ENCODE data around the gene GSC2. TPM values are rescaled to one million over a fixed set of nuclear protein-coding genes. Genes with fewer than 3 reads are reported as not detected.

The GSC2 gene
- total RNA-seq, 1 experiment from 2014 or later, result not detected

DNA sequence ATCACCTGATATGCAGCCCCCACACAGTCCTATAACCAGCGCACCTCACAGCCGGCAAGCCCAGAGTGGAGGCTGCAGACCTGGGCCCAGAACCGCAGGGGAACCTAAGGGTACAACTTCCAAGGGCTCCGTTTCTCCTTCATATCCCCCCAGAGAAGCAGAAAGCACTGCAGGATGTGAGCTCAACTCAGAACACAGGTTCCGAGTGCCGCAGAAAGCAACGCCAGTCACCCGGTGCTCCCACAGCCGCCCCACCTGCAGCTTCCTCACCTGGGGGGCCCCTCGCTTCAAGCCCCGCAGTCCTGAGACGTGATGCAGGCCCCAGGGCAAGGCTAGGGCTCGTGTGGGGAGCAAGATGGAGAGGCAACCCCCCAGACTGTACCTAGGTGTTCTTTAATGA lies 16.5 kb downstream of the GSC2 start:
- no peak for DNase-seq (ENCODE audit: low read depth)

DNA sequence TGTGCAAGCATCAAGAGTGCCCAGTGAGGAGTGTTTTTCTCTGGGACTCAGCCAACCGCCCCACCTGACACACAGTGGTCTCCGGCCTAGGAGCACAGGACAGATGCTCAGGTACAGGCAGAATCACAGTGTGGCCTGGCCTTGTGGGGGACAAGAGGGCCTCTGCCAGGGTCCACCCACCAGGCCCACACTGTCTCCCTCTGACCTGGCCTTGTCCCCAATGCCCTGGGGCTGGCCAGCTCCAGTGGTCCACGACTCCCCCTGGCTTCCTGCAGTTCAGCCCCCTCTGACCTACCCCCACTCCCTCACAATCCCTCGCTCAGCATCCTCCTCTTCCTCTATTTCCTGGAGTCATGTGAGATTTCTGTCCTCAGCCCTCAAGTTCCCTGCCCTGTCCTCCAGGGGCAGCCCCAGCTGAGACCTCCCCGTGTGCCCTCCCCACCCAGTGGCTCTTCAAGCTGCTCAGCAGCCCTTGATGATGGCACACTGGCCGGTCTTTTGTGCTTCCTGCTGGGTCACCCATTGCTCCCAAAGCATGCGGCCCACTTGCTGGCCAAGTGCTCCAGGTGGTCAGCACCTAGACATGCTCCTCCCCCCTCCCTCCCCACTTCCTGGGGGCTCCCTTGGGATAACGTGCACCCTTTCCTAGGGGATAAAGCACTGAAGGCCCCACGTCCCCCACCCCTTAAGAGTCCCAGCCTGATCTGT lies 17.2 kb downstream of the GSC2 start:
- DNase-seq (ENCODE audit: low read depth), result no peak

DNA sequence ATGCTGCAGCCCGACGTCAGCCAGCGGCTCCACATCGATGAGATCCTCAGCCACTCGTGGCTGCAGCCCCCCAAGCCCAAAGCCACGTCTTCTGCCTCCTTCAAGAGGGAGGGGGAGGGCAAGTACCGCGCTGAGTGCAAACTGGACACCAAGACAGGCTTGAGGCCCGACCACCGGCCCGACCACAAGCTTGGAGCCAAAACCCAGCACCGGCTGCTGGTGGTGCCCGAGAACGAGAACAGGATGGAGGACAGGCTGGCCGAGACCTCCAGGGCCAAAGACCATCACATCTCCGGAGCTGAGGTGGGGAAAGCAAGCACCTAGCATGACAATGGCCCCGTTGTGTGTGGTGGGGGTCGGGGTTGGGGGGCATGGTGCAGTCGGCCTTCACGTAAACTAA lies 17.9 kb downstream of the GSC2 start:
- no peak for DNase-seq (ENCODE audit: low read depth)

DNA sequence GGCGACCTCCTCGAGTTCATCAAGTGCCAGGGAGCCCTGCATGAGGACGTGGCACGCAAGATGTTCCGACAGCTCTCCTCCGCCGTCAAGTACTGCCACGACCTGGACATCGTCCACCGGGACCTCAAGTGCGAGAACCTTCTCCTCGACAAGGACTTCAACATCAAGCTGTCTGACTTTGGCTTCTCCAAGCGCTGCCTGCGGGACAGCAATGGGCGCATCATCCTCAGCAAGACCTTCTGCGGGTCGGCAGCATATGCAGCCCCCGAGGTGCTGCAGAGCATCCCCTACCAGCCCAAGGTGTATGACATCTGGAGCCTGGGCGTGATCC lies 18.4 kb downstream of the GSC2 start:
- no peak for DNase-seq (ENCODE audit: low read depth)

DNA sequence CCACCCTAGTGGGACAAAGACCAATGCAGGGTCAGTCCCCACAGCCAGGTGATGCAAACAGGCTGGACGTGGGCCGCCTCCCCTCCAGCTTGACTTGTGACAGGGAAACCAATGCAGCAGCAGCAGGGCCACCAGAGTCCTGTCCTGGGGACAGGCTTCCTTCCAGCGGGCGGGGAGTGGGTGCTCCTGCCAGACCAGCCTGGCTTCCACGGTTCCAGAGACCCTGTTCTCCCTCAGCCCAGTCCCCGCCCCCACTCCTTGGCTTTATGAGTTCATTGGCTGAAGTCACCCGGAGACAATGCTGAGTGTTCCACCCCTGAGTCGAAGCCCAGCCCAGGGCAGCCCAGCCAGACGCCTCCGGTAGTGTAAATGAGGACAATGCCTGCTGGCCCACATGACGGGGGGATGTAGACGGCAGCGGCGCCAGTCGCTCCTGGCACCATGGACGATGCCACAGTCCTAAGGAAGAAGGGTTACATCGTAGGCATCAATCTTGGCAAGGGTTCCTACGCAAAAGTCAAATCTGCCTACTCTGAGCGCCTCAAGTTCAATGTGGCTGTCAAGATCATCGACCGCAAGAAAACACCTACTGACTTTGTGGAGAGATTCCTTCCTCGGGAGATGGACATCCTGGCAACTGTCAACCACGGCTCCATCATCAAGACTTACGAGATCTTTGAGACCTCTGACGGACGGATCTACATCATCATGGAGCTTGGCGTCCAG lies 19.0 kb downstream of the GSC2 start, which contains the start of gene TSSK2:
TSSK2 (plus strand) TSS at position 350 of the 726 bp plus-strand sequence; CDS start at position 442, 92 bp downstream.
- no peak for DNase-seq (ENCODE audit: low read depth)

DNA sequence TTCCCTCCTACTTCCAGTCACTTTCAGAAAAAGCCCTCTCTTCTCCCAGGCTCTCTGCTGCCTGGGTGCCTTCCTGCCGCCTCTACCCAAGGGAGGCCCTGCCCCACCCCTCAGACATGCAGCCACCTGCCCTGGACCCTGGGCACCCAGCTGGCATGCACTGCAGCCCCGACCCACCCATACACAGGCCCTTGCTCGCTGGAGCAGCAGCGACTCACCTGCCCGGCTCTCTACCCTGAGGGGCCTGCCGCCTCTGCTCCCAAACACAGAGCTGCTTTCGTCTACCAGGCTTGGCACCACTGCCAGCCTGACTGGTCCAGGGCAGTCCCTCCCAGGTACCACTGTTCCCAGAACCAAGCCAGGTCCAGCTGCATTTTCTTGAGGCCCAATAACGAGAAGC lies 20.2 kb downstream of the GSC2 start:
- DNase-seq (ENCODE audit: low read depth), result no peak

DNA sequence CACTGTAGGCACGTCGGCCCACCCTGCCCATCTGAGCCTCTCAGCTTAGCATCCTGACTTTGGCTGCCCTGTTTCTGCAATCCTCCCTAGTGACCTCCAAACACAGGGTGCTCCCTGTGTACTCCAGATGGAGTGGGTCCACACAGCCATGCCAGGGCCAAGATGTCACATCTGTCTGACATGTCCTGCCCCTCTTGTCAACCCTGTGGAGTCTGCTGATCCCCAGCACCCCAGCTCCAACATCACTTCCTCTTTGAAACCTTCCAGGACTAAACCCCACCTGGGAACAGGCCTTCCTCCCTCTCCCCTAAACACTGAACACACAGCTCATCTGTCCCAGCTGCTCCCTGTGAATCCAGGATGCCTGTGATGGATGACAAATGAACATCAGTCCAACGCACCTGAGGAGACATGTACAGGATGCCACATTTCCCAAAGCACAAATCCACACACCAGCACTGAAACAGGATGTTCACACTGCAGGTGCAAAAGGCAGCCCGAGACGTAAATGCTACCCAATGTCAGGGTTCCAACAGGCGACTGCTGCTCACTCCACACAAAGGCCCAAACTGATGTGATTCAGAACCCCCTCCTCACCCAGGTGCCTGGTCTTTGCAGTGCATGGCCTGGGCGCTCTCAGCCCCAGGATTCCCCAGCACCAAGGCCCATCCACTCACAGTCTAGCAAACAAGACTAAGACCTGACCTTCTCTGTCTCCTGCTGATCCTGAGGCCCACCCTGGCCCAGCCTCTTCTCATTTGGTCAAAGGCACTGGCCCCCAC lies 21.0 kb downstream of the GSC2 start:
- no peak for DNase-seq (ENCODE audit: low read depth)

DNA sequence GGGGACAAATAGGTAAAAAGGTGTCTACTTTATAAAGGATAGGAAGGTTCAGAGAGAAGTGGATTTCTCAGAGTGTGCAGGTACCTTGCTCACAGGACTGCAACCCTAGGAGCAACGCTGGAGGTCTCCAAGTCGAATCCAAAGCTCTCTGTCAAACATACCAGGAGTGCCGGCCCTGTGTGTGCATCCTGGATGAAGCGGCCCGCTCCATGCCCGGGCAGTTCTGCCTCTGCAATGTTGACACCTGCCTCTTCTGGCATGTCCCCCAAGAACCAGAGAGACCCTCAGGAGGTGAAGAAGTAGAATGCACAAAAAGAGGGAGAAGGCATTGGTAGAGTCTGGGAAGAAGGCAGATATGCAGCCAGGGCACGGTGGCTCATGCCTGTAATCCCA lies 22.1 kb downstream of the GSC2 start:
- DNase-seq (ENCODE audit: low read depth), result no peak

DNA sequence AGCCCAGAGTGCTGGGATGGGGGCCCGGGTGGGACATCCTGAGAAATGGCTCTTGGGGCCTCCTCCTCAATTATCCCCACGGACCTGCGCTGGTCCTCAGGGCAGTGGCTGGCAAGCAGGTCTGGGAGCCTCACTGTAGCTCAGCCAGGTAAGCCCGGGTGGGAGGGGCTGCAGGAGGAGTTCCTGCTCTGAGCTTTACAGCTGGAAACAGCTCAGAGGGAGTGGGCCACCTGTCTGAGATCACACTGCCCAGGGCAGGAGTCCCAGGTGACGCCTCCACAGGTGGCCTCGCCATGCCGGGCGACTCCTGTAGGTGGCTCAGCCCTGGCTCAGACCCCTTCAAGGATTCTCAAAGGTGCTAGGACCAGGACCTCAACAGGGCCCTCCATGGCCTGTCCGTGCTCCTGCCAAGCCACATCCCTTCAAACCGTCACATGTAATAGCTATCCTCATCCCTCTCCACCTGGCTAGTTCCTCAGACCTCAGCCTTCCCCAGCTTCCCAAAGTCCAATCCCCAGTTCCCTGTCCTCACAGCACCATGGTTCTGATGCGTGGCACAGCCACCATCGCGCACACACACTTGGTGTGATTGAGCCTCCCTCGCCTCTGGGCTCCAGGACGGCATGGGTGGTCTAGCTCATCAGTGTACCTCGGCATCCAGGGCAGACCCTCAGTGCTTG lies 22.6 kb downstream of the GSC2 start:
- no peak for DNase-seq (ENCODE audit: low read depth)

DNA sequence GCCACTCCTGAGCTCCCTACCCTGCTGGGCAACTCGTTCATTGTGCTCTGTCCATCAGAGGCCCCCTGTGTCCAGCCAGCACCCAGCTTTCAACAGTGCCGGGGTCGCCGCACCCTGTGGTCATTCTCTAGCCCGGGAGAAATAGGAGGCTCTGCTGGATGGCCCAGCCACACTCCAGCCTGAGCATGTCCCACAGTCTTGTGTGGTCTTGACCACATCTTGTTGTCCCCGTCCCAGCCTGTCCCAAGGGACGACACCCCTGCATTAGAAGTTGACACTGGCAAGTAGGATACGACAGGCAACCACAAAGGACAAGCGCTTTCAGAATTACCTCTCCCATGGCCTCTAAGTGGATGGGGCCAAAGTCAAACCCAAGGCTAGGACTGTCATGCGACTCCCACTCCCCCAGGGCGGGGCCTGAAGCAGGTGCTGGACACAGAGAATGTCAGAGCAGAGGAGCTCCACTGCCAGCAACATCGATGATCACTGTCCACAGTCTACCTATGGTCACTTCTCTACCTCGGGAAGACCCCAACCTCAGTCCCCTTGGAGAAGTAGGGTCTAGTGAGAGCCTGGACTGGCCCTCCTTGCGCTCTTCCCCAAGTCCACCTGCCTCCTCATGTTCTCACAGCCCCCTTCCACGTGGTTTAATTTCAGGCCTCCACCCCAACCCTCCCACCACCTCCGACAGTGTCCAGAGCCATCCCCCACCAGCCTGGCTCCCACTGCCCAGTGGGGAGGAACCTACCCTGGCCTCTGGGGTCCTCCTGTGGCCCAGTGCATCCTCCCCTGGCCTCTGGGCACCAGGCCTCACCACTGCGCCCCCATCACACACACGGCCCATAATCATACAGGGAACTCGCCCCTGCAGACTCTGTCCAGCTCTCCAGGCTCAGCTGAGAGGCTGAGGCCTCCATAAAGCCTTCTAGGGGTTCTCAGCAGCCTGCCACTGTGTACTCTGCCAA lies 23.5 kb downstream of the GSC2 start:
- DNase-seq (ENCODE audit: low read depth), result no peak

DNA sequence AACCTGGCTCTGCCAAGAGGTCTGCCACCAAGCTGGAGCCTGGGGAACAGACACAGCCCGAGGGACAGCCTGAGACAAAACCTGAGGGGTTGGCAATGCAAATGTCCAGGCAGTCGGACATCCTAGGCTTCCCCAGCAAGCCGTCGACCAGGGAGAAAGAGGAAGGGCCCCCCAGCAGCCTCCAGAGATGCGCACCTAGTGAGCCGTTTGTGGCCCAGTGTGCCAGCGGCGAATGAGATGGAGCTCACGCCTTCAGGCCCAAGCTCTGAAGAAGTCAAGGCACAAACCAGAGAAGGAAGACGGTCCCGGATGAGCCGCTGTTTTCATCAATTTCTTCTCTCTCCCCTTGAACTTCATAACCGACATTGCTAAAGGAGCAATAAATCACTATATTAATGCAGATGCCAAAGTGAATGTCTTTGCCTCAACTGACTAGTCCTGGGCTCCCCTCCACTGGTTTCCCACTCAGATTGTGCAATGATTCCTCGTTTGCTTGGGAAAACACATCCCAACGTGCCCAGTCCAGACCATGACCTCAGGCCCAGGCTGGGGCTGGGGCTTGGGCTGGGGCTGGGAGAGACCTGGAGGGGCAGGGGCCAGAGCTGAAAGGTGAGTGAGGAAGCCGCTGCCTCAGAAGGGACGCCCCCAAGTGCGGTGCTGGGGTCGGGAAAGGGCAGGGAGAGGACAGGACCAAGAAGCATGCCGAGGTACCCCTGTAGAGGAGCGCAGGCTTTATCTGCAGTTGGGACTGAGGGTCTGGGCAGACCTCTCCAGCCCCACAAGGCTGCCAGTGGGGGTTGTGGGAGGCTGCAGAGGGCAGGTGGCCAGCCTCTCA lies 24.4 kb downstream of the GSC2 start:
- DNase-seq (ENCODE audit: low read depth), result no peak

DNA sequence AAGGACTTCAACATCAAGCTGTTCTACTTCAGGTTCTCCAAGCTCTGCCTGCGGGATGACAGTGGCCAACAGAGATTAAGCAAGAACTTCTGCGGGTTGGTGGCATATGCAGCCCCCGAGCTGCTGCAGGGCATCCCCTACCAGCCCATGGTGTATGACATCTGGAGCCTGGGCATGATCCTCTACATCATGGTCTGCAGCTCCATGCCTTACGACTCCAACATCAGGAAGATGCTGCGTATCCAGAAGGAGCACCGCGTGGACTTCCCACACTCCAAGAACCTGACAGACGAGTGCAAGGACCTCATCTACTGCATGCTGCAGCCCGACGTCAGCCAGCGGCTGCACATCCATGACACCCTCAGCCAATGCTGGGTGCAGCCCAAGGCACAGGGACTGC lies 25.1 kb downstream of the GSC2 start:
- no peak for DNase-seq (ENCODE audit: low read depth)

DNA sequence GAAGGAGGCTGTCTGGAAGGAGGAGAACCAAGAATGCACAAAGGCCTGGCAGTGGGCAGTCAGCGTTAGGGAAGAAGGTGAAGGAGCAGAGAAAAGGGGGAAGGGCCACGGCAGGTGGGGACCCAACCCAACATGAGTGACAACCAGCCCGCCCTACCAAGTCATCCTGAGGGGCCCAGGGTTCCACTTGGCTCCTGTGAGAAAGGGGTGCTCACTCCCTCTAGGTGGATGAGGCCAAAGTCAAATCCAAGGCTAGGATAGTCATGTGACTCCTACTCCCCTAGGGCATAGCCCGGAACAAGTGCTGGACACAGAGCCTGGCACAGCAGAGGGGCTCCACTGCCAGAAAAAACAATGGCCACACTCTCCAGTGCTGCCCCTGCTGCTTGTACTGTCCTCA lies 25.7 kb downstream of the GSC2 start:
- no peak for DNase-seq (ENCODE audit: low read depth)

DNA sequence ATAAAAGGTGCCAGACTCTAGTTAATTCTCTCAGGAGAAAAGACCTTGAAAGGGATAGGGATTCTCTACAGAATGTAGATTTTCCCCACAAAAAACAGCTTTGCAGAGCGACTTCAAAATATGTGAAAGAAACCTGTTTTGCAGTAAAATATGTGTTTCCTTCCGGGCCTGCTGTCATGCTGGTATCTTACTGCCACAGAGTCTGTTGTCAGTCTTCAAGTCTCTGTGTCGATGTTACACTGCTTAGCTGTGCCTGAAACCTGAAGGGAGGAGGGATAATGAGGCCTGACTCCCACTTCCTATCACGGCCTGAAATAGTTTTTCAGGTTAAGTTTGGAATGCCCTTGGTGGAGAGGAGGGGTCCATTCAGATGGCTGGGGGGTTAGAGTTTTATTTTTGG lies 26.2 kb downstream of the GSC2 start:
- no peak for DNase-seq (ENCODE audit: low read depth)

DNA sequence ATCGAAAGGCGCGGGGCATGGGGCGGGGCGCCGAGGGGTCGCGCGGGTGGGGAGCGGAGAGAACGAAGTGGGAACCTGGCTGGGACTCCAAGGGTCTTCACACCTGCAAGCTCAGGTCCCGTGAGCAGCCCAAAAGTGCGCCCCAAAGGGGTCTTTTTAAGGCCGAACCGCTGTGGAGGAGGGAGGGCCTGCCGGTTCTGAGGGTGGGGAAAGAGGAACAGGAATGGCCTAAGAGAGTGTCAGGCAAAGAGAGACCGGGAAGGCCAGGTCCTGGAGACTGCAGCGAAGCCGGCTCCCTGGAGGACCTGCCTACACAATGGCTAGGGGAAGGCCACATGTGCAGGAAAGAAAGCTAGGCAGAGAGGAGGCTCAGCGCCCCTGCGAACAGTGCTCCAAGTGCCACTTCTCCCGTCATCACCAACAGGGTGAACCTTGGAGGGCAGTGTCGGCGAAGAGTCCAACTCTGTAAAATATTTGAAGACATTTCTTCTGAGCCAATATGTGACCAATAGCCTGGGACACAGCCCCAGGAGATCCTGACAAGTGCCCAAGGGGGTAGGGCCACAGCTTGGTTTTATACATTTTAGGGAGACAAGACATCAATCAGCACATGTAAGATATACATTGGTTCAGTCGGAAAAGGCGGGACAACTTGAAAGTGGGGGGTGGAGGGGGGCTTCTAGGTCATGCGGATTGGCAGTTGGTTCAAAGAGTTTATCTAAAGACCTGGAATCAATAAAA lies 27.2 kb downstream of the GSC2 start:
- peak; percentile 12 for DNase-seq (ENCODE audit: low read depth)

DNA sequence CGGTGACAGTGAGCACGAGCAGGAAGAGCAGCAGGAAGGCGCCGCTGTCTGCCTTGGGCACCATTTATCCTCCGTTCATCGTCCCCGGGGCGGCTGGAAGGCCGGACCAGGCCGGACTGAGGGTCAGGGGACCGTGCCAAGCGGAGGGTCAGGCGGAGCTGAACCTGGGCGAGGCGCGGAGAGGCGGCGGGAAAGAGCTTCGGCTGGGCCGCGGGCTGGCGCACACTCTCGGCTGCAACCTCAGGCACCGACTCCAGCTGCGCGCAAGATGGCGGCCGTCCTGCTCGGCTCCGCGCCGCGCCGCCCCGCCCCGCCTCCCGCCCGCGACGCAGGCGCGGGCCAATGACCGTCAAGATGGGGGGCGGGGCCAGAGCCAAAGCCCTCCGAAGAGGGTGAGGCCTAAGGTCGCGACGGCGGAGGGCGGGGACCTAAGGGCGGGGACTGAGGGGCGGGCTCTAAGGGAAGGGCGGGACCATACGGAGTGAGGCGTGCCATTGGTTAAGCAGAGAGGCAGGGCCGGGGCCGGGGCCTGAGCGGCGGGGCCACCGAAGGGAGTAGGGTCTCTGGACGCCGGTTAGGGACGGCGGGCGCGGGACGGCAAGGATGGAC lies 27.8 kb downstream of the GSC2 start, which contains the start of gene DGCR2:
DGCR2 (minus strand) TSS at position 270 of the 609 bp plus-strand sequence; CDS start at position 64, 206 bp downstream.
- peak; percentile 89 for DNase-seq (ENCODE audit: low read depth)

DNA sequence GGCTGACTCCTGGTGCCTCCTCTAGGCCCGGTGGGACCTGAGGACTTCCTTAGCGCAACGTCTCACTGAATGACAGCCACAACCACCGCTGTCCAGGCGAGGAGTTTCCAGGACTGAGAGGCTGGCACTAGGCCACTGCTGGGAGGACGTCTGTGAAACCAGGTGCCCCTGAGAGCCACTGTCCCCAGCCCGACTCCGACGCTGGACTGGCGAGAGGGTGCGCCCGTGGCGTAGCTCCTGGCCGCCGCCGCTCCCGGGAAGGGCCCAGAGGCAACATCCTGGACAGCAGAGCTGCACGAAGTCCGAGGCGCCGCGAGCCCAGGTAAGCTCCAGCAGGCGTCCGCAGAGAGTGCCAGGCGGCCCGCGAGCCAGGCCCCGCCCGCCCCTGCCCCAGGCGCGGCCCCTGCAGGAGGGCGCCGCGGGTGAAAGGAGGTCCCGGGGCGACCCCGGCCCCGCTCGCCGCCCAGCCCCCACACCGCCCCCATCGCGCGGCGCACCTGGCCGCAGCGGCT lies 28.4 kb downstream of the GSC2 start:
- DNase-seq (ENCODE audit: low read depth), result peak; percentile 53

DNA sequence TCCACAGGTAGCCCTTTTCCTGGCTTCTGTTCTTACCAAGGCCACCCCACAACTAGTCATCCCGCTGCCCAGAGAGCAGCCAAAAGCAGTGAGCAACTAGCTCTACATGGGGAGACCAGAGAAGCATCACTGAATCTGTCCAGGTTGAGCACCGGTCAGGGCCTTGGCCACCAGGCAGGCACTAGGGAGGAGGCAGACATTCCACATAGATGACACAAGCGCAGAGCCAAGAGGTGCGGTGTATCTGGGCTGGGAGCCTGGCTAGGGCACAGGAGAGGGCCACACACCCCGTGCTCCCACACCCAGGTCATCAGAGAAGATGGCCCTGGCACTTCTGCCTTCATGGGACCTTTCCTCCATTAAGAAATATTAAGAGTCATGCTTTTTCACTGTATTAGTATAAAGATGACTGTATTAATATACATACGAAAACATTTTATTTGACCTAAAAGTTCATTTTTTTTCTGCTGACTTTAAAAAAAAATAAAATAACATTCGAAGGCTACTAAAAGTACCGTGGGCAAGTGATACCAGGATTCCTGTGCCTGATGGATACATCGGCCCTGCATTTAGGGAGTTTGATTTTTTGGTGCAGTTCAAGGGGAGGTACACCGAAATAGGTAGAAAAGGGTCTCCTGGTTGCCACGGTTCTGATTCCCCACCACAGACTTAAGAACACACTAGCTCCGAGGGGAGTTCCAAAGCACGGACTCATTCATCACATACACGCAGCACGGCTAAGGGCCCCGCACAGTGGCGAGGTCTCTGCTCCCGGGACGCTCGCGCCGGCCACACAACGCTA lies 29.1 kb downstream of the GSC2 start:
- DNase-seq (ENCODE audit: low read depth), result peak; percentile 76

Data from M059J (cell line).